Stimulated activated naive CD4-positive, alpha-beta T cell (primary cell): ENCODE results near the gene CAMTA1.

Source experiments
- DNase-seq, 6 experiments: peaks; one replicate each; lab custom pipeline; 2025; lab: John Stamatoyannopoulos, UW

CAMTA1 gene

DNA sequence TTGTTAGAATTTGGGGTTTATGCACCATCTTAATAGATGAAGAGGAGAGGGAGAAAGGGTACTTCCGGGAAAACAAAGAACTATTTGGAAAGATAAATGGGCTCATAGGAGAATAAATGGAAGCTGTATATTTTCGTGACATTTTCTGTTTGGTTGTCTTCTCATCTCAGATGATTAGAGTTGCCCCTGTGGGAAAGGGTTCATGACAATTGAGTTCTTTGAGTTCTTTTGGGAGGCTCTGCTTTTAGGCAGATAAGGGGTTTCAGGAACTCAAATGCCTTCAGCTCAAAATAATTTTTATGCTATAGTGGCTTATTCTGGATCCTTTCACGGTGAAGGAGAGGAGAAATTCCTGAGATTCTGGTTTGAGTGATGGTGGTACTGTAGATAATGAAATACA lies 63.6 kb downstream of the CAMTA1 start:
- no peak for DNase-seq

DNA sequence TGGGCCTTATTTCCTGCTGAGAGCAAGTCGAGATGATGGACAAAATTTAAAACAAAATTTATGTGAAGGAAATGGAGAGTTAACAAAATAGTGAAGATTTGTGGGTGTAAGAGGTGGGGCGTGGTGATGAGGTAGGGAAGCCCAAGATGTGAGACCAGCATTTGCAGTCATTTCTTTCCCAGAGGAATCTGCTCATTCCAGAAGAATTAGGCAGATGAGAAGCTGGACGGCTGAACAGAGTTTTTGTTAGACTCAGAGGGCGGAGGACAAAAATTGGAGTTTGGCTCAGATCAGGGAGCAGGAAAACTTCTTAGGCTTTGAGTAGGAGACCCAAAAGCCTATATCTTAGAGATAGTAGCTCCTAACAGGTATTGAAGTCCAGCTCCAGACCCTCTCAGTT lies 65.3 kb downstream of the CAMTA1 start:
- DNase-seq: no peak

- no peak for DNase-seq
Observed at GRCh38 chr1:6852136-6852890, 67.1 kb downstream of the CAMTA1 start.

DNA sequence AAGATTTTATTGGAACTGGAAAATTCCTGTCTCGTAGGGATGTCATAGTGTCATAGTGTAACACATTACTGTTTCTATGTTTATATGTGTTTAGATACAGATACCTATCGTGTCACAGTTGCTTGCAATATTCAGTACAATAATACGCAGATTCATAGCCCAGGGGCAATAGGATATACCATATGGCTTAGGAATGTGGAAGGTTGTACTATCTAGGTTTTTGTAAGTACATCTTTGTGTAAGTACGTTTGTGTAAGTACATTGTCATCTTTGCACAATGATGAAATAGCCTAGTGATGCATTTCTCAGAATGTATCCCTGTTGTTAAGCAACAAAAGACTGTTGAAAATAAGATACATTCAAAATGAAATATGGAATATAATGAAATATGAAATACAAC lies 68.9 kb downstream of the CAMTA1 start:
- no peak for DNase-seq

DNA sequence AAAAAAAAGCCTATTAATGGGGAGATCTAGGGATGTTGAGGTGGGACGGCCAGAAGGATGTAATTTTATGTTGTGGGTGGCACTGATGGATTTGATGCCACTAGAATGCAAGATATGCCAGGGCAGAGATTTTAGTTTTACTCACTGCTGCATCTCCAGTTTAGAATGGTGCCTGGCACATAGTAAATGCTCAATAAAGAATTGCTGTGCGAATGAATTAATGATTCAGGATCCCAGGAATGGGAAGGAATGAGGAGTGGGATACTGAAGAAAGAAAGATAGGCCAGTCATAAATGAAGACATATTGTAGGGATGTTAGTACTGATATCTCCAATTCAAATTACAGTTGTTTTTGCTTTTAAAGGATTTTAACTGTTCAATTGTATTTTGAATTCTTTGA lies 72.6 kb downstream of the CAMTA1 start:
- DNase-seq: no peak

GRCh38 chr1:6858596-6858995 lies 73.3 kb downstream of the CAMTA1 start:
- no peak for DNase-seq

- DNase-seq: no peak
Observed at GRCh38 chr1:6859415-6860343, 74.4 kb downstream of the CAMTA1 start.

DNA sequence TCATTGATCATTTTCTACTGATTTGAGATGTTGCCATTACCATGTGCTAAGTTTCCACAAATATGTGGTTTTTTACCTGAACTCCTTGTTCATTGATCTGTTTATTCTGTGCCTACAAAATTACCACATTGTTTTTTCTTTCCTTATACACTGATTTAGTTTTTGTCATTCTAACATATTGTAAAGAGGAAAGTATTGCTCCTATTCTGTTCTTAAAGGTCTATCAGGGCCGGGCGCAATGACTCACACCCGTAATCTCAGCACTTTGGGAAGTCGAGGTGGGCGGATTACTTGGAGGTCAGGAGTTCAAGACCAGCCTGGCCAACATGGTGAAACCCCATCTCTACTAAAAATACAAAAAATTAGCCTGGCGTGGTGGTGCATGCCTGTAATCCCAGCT lies 75.1 kb downstream of the CAMTA1 start:
- DNase-seq: no peak

GRCh38 chr1:6861075-6861724 lies 75.9 kb downstream of the CAMTA1 start:
- DNase-seq: no peak

- DNase-seq: no peak
Observed at GRCh38 chr1:6862906-6863305, 77.7 kb downstream of the CAMTA1 start.

- no peak for DNase-seq
Observed at GRCh38 chr1:6864166-6864565, 78.9 kb downstream of the CAMTA1 start.

DNA sequence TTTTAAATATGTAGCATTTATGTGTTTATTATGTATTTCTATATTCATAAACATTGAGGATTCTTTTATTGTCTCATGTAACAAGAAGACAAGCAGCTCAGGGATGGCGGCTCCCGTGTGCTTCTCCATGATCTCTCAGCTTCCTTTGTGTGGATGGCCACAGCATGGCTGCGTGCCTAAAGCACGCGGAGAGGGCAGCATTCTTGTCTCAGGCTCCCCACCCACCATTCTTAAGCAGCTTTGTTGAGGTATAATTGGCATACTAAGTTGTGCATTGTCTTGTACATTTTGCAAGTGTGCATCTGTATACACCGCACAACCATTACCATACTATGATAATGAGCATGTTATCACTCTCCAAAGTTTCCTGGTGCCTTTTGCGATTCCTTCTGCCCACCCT lies 81.6 kb downstream of the CAMTA1 start:
- DNase-seq: no peak

DNA sequence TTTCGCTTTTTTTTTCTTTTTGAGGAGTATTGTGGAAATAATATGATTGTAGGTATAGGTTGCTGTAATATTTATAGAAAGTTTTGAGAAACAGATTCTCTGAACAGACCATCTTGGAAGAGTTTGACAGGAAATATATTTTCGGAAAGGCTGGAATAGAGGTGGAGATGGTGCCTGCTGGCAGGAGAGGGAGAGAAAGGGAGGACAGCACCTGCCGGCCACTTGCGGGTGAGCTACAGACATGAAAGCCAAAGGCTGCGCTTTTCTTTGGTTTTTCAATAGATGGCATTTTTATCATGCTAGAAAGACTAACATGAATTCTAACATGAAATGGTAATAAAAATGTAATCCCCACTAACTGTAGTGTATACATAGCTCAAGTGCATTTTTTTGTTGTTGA lies 82.1 kb downstream of the CAMTA1 start:
- DNase-seq: no peak

GRCh38 chr1:6867729-6868659 lies 82.7 kb downstream of the CAMTA1 start:
- no peak for DNase-seq

GRCh38 chr1:6868660-6869380 lies 83.6 kb downstream of the CAMTA1 start:
- no peak for DNase-seq

- no peak for DNase-seq
Observed at GRCh38 chr1:6869545-6869944, 84.3 kb downstream of the CAMTA1 start.

- no peak for DNase-seq
Observed at GRCh38 chr1:6870086-6870485, 84.8 kb downstream of the CAMTA1 start.

- no peak for DNase-seq
Observed at GRCh38 chr1:6870571-6870970, 85.3 kb downstream of the CAMTA1 start.

- DNase-seq: no peak
Observed at GRCh38 chr1:6871300-6871972, 86.2 kb downstream of the CAMTA1 start.

DNA sequence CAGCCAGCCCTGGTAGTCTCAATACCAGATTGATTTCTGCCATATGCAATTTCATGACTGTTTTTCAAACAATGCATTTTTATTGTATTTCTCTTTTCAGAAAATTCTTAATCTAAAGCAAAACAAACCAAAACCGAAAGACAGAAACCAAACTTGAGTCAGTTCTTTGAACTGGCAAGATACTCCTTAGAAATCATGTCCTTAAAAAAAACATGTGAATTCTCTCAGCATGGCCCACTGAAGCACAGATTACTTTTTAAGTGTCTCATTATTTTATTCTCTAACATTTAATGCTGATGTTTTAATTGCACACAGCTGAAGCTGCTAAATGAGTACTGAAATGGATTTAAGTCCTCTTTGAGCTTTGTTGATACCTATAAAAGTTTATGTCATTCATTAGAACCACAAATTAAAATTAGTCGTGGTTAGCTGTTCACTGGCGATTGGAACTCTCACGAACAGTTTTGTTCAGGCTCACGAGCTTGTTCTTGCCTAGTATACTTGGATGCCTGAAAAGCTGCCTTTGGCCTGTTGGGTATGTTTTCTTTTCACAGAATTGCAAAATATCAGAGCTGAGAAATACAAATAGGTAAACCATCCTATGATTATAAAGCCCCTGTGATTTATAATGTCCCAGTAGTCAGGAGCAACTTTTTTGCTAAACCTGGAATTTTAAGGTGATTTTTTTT lies 87.5 kb downstream of the CAMTA1 start:
- DNase-seq: no peak
